Liver (tissue), 9 donors: ENCODE data around the gene BEND3. TPM values are rescaled to one million over a fixed set of nuclear protein-coding genes. Genes with fewer than 3 reads are reported as not detected.

ENCODE experiments used
- DNase-seq: peaks from one replicate; pipeline ENCODE4 v3.0.0-alpha.2; 2017; ENCODE audit warnings: low spot score
- H3K27ac ChIP-seq, 2 donors: one replicate each; pipeline ENCODE4 v1.7.0; 2013; ENCODE audit warnings: inconsistent platforms in 2 of 2, low read length in 2 of 2, control low read depth in 1 of 2, low read depth in 1 of 2, mild to moderate bottlenecking in 1 of 2
- H3K27me3 ChIP-seq, 4 donors: one replicate each; pipeline versions ENCODE4 v1.6.1 to v1.7.0; 2013; ENCODE audit warnings: low read length in 3 of 4, inconsistent platforms in 1 of 4, mild to moderate bottlenecking in 1 of 4, moderate library complexity in 1 of 4; ENCODE audit not compliant: control insufficient read depth in 4 of 4, insufficient read depth in 4 of 4
- H3K36me3 ChIP-seq, 4 donors: one replicate each; pipeline versions ENCODE4 v1.6.1 to v1.7.0; 2013; ENCODE audit warnings: low read length in 3 of 4, mild to moderate bottlenecking in 3 of 4, low read depth in 1 of 4, moderate library complexity in 1 of 4; ENCODE audit not compliant: control insufficient read depth in 4 of 4, insufficient read depth in 3 of 4
- H3K4me1 ChIP-seq, 4 donors: one replicate each; pipeline versions ENCODE4 v1.6.1 to v1.7.0; 2013; ENCODE audit warnings: low read length in 3 of 4, mild to moderate bottlenecking in 3 of 4, moderate library complexity in 1 of 4; ENCODE audit not compliant: control insufficient read depth in 4 of 4, insufficient read depth in 4 of 4
- H3K4me3 ChIP-seq, 3 donors: one replicate each; pipeline versions ENCODE4 v1.6.1 to v1.7.0; 2013; ENCODE audit warnings: low read length in 3 of 3, control low read depth in 1 of 3, low read depth in 1 of 3, mild to moderate bottlenecking in 1 of 3
- H3K9ac ChIP-seq, 2 donors: one replicate each; pipeline ENCODE4 v1.7.0; 2013; ENCODE audit warnings: low read length in 2 of 2, mild to moderate bottlenecking in 2 of 2, moderate library complexity in 2 of 2, control low read depth in 1 of 2, low read depth in 1 of 2
- H3K9me3 ChIP-seq, 4 donors: one replicate each; pipeline versions ENCODE4 v1.6.1 to v1.7.0; 2013; ENCODE audit warnings: low read length in 3 of 4; ENCODE audit not compliant: control insufficient read depth in 4 of 4
- EGR1 ChIP-seq, 2 donors: IDR thresholded peaks; 2 replicates each; pipeline ENCODE4 v1.6.1; 2016 to 2018; ENCODE audit warnings: antibody characterized with exemption in 2 of 2, low read depth in 2 of 2
- FOXA1 ChIP-seq: IDR thresholded peaks from 2 replicates; pipeline ENCODE4 v1.6.1; 2016; ENCODE audit warnings: antibody characterized with exemption
- FOXA2 ChIP-seq: IDR thresholded peaks from 2 replicates; pipeline ENCODE4 v1.6.1; 2016; ENCODE audit warnings: antibody characterized with exemption
- HNF4A ChIP-seq, 2 donors: conservative IDR thresholded peaks; 2 replicates each; pipeline ENCODE4 v1.6.1; 2016; ENCODE audit warnings: antibody characterized with exemption in 2 of 2, mild to moderate bottlenecking in 2 of 2
- JUND ChIP-seq, 2 donors: IDR thresholded peaks; 2 replicates each; pipeline ENCODE4 v1.6.1; 2016; ENCODE audit warnings: antibody characterized with exemption in 2 of 2
- NR2F2 ChIP-seq: IDR thresholded peaks from 2 replicates; pipeline ENCODE4 v1.6.1; 2016; ENCODE audit warnings: antibody characterized with exemption
- RAD21 ChIP-seq, 2 donors: IDR thresholded peaks; 2 replicates each; pipeline ENCODE4 v1.6.1; 2016; ENCODE audit warnings: antibody characterized with exemption in 2 of 2, mild to moderate bottlenecking in 2 of 2
- RXRA ChIP-seq, 2 donors: IDR thresholded peaks; 2 replicates each; pipeline ENCODE4 v1.6.1; 2017 to 2018; ENCODE audit warnings: antibody characterized with exemption in 2 of 2, mild to moderate bottlenecking in 1 of 2
- TAF1 ChIP-seq: conservative IDR thresholded peaks from 2 replicates; pipeline ENCODE4 v1.6.1; 2016; ENCODE audit warnings: antibody characterized with exemption, mild to moderate bottlenecking
- YY1 ChIP-seq: IDR thresholded peaks from 2 replicates; pipeline ENCODE4 v1.6.1; 2016; ENCODE audit warnings: antibody characterized with exemption, mild to moderate bottlenecking
- WGBS: extraction: QIAGEN DNeasy Blood & Tissue Kit; methylation state at CpG from one replicate; pipeline ENCODE4 v1.1.7; 2013; 5-methylcytosine and 5-hydroxymethylcytosine counted together
- polyA plus RNA-seq, 2 donors: library from polyadenylated mRNA; stranded (reverse) in 1 of 2; unstranded in 1 of 2; fragments of 200-250 nt in 1 of 2; fragments of >200 nt in 1 of 2; fragmentation: Nextera tagmentation in 1 of 2; extraction: Ambion mirVana in 1 of 2; gene quantifications; one replicate each; pipeline versions ENCODE4 v1.2.1 to v1.2.3, GENCODE V29; 2013 to 2015
- total RNA-seq, 2 donors: library from RNA; depleted of rRNA; stranded (reverse); fragments of >200 nt; gene quantifications; one replicate each; pipeline ENCODE4 v1.2.3, GENCODE V29; 2014
- TF ChIP-seq, protein P1 (sequence below): IDR thresholded peaks from 2 replicates; pipeline ENCODE4 v1.6.1; 2016; ENCODE audit warnings: antibody characterized with exemption
- TF ChIP-seq, protein P2 (sequence below): fragments of 150-350 bp; IDR thresholded peaks from 2 replicates; pipeline ENCODE4 v1.5.1; 2017; ENCODE audit warnings: improper control_type of control experiment, low read depth, low read length; ENCODE audit not compliant: missing input control
- TF ChIP-seq, protein P3 (sequence below): IDR thresholded peaks from 2 replicates; pipeline ENCODE4 v1.6.1; 2016; ENCODE audit warnings: antibody characterized with exemption, mild to moderate bottlenecking
- TF ChIP-seq, protein P4 (sequence below): IDR thresholded peaks from 2 replicates; pipeline ENCODE4 v1.6.1; 2016; ENCODE audit warnings: antibody characterized with exemption
- donor health status: healthy.
- donor health status: healthy.
- donor health status: healthy.
- donor health status: healthy.
- donor health status: healthy.

Gene BEND3
- total and polyA plus RNA-seq, 4 donors: 0.47 to 1.7 (median 1.2) TPM

DNA sequence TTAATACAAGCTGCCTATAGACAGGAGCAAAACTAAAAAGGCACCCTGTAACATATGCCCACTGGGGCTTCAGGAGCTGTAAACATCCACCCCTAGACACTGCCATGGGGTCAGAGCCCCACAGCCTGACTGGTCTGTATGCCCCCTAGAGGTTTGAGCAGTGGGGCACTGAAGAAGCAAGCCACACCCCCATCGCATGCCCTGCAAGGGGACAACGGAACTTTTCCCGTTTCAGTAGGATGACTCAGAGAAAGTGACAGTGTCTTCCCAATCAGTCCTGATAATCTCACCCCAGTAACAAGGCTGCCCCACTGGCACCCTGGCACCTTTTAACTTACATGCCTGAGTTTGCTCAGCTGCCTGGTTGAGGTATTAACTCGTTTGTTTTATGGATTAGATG is 35.9 kb downstream of the BEND3 start:
- Histone ChIP-seq H3K36me3 (no peaks in the 10 kb centered on the region), H3K4me1 (no peaks in the 10 kb centered on the region), H3K27ac (no peak overlapping the region), H3K9me3 (no peaks in the 10 kb centered on the region), H3K9ac (no peak overlapping the region), H3K27me3 (no peaks in the 10 kb centered on the region), H3K4me3 (no peak overlapping the region)
- no peak for DNase-seq
- WGBS: 65% methylated on average over 4 of the region's 4 CpGs
- TF ChIP-seq, protein P1, sequence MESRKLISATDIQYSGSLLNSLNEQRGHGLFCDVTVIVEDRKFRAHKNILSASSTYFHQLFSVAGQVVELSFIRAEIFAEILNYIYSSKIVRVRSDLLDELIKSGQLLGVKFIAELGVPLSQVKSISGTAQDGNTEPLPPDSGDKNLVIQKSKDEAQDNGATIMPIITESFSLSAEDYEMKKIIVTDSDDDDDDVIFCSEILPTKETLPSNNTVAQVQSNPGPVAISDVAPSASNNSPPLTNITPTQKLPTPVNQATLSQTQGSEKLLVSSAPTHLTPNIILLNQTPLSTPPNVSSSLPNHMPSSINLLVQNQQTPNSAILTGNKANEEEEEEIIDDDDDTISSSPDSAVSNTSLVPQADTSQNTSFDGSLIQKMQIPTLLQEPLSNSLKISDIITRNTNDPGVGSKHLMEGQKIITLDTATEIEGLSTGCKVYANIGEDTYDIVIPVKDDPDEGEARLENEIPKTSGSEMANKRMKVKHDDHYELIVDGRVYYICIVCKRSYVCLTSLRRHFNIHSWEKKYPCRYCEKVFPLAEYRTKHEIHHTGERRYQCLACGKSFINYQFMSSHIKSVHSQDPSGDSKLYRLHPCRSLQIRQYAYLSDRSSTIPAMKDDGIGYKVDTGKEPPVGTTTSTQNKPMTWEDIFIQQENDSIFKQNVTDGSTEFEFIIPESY: no peak
- TF ChIP-seq, protein P2, sequence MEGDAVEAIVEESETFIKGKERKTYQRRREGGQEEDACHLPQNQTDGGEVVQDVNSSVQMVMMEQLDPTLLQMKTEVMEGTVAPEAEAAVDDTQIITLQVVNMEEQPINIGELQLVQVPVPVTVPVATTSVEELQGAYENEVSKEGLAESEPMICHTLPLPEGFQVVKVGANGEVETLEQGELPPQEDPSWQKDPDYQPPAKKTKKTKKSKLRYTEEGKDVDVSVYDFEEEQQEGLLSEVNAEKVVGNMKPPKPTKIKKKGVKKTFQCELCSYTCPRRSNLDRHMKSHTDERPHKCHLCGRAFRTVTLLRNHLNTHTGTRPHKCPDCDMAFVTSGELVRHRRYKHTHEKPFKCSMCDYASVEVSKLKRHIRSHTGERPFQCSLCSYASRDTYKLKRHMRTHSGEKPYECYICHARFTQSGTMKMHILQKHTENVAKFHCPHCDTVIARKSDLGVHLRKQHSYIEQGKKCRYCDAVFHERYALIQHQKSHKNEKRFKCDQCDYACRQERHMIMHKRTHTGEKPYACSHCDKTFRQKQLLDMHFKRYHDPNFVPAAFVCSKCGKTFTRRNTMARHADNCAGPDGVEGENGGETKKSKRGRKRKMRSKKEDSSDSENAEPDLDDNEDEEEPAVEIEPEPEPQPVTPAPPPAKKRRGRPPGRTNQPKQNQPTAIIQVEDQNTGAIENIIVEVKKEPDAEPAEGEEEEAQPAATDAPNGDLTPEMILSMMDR: no peak
- no peak for TF ChIP-seq RAD21 (IDR thresholded peaks at IDR 0.05)
- TF ChIP-seq, protein P3, sequence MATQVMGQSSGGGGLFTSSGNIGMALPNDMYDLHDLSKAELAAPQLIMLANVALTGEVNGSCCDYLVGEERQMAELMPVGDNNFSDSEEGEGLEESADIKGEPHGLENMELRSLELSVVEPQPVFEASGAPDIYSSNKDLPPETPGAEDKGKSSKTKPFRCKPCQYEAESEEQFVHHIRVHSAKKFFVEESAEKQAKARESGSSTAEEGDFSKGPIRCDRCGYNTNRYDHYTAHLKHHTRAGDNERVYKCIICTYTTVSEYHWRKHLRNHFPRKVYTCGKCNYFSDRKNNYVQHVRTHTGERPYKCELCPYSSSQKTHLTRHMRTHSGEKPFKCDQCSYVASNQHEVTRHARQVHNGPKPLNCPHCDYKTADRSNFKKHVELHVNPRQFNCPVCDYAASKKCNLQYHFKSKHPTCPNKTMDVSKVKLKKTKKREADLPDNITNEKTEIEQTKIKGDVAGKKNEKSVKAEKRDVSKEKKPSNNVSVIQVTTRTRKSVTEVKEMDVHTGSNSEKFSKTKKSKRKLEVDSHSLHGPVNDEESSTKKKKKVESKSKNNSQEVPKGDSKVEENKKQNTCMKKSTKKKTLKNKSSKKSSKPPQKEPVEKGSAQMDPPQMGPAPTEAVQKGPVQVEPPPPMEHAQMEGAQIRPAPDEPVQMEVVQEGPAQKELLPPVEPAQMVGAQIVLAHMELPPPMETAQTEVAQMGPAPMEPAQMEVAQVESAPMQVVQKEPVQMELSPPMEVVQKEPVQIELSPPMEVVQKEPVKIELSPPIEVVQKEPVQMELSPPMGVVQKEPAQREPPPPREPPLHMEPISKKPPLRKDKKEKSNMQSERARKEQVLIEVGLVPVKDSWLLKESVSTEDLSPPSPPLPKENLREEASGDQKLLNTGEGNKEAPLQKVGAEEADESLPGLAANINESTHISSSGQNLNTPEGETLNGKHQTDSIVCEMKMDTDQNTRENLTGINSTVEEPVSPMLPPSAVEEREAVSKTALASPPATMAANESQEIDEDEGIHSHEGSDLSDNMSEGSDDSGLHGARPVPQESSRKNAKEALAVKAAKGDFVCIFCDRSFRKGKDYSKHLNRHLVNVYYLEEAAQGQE: no peak
- TF ChIP-seq EGR1 (IDR thresholded peaks at IDR 0.05; ENCODE audit: low read depth in 2 of 2): no peak
- TF ChIP-seq, protein P4, sequence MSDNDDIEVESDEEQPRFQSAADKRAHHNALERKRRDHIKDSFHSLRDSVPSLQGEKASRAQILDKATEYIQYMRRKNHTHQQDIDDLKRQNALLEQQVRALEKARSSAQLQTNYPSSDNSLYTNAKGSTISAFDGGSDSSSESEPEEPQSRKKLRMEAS: no peak
- no peak for TF ChIP-seq RXRA (IDR thresholded peaks at IDR 0.05)
- TF ChIP-seq FOXA2: no peak
- no peak for TF ChIP-seq TAF1
- no peak for TF ChIP-seq YY1
- TF ChIP-seq HNF4A (conservative IDR thresholded peaks at IDR 0.05): no peak

DNA sequence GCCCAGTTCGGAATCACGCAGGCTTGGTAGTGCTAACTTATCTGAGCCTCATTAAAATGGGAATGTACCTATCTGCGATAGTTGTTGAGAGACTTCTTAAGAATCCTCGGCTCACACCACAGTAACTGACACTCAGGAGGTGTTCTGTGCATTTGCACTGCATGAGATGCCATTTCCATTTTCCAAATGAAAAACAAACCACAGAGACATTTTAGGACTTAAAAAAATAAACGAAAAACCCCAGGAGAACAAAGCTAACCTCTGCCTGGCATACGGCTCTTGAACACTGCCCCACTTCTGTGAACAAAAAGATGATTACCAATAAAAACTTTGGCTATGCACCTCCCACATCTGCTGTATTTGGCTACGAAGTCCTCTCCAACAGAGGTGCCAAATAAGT is 37.6 kb downstream of the BEND3 start:
- Histone ChIP-seq H3K27me3 (no peaks in the 10 kb centered on the region), H3K4me1 (no peaks in the 10 kb centered on the region), H3K27ac (no peak overlapping the region), H3K36me3 (no peaks in the 10 kb centered on the region), H3K4me3 (no peak overlapping the region), H3K9ac (no peak overlapping the region), H3K9me3 (no peaks in the 10 kb centered on the region)
- no peak for DNase-seq
- WGBS: 93% methylated on average over 7 of the region's 7 CpGs
- TF ChIP-seq FOXA2: no peak
- TF ChIP-seq, protein P3: no peak
- TF ChIP-seq, protein P2: no peak
- no peak for TF ChIP-seq HNF4A (conservative IDR thresholded peaks at IDR 0.05)
- TF ChIP-seq RXRA (IDR thresholded peaks at IDR 0.05): no peak
- no peak for TF ChIP-seq RAD21 (IDR thresholded peaks at IDR 0.05)
- no peak for TF ChIP-seq NR2F2
- no peak for TF ChIP-seq FOXA1
- TF ChIP-seq, protein P1: no peak
- no peak for TF ChIP-seq TAF1
- TF ChIP-seq JUND (IDR thresholded peaks at IDR 0.05): no peak
- TF ChIP-seq EGR1 (IDR thresholded peaks at IDR 0.05; ENCODE audit: low read depth in 2 of 2): no peak
